GM19238 (cell line): ENCODE measurements around the gene SLC35E2B.
"Not testable (repeated sequence)": the region's sequence is repeated elsewhere in the genome, so short reads cannot be mapped to it uniquely, and the experiment has no call there.

Experiments used
- DNase-seq: peaks from one replicate; pipeline ENCODE4 v3.0.0; 2011; ENCODE audit warnings: low spot score; ENCODE audit not compliant: insufficient read length

SLC35E2B gene

GRCh38 chr1:1692714-1693647, at the start of gene SLC35E2B:
TSS of gene SLC35E2B (minus strand) at chr1:1692795. CDS start at chr1:1676699, 16,096 bp downstream.
- peak; percentile 53 for DNase-seq

GRCh38 chr1:1741013-1741412, 48.4 kb upstream of the SLC35E2B start:
- DNase-seq: not testable (repeated sequence)

GRCh38 chr1:1738799-1739337, 46.3 kb upstream of the SLC35E2B start:
- DNase-seq: not testable (repeated sequence)

- not testable (repeated sequence) for DNase-seq
Observed at GRCh38 chr1:1737675-1738590, 45.3 kb upstream of the SLC35E2B start.

GRCh38 chr1:1732381-1732780, 39.8 kb upstream of the SLC35E2B start:
- no peak for DNase-seq

- no peak for DNase-seq
Observed at GRCh38 chr1:1730870-1731269, 38.3 kb upstream of the SLC35E2B start.

GRCh38 chr1:1730230-1730629, 37.6 kb upstream of the SLC35E2B start:
- DNase-seq: not testable (repeated sequence)

- not testable (repeated sequence) for DNase-seq
Observed at GRCh38 chr1:1729116-1729816, 36.7 kb upstream of the SLC35E2B start.

- not testable (repeated sequence) for DNase-seq
Observed at GRCh38 chr1:1728308-1729005, 35.9 kb upstream of the SLC35E2B start.

- not testable (repeated sequence) for DNase-seq
Observed at GRCh38 chr1:1727131-1727651, 34.6 kb upstream of the SLC35E2B start.

GRCh38 chr1:1726088-1726487, 33.5 kb upstream of the SLC35E2B start:
- not testable (repeated sequence) for DNase-seq

- DNase-seq: peak; percentile 90
Observed at GRCh38 chr1:1724035-1724864, 31.7 kb upstream of the SLC35E2B start, which contains the start of gene CDK11A. TSS of gene CDK11A (minus strand) at chr1:1724357. CDS start at chr1:1722818, 1,539 bp downstream.

GRCh38 chr1:1721201-1721600, 28.6 kb upstream of the SLC35E2B start:
- DNase-seq: no peak

- DNase-seq: not testable (repeated sequence)
Observed at GRCh38 chr1:1715109-1715883, 22.7 kb upstream of the SLC35E2B start.

GRCh38 chr1:1707897-1708296, 15.3 kb upstream of the SLC35E2B start:
- not testable (repeated sequence) for DNase-seq

GRCh38 chr1:1707241-1707640, 14.6 kb upstream of the SLC35E2B start:
- DNase-seq: not testable (repeated sequence)

GRCh38 chr1:1705623-1706022, 13.0 kb upstream of the SLC35E2B start:
- DNase-seq: not testable (repeated sequence)
